ENCODE measurements around the gene C22orf31.

Gene C22orf31

DNA sequence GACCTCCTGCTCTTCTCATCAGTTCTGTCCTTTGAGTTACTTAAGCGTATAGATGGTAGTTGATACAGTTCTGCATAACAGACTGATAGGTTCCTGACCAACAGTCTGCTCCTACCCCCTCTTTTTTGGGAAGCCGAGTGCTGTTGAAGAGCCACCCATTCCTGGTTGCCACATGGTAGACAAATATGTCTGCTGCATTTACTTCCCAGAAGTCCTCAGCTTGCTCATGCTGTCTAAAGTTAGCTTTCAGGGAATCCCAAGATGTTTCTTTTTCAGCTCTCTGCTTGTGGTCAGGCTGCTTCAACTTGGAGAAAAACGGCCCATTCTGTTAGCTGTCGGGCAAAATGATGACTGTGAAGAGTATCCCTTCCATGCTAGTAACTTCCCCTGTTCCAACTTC, 48.7 kb downstream of the C22orf31 start:
- no peak overlapping the region for H3K27ac ChIP-seq
- no peak for TF ChIP-seq ZFX (IDR thresholded peaks at IDR 0.05)
- TF ChIP-seq CTCF (conservative IDR thresholded peaks at IDR 0.05): no peak

DNA sequence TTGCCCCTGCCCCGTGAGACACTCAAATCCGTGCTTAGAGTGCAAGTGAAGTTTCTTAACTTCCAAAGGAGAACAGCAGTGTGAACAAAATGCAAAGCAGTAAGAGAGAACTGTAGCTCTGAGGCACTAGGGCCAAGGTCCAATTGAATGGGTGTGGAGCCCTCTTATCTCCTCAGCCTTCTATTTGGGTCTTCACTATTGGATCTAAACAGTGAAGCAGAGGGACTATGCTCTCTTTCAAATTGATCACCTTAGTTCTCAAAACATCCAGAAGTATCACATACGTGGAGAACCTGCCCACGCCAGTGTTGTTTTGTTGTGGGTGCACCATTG, 49.6 kb downstream of the C22orf31 start:
- TF ChIP-seq ZFX (IDR thresholded peaks at IDR 0.05) (no peak), CTCF (conservative IDR thresholded peaks at IDR 0.05) (no peak)
- no peak overlapping the region for H3K27ac ChIP-seq

DNA sequence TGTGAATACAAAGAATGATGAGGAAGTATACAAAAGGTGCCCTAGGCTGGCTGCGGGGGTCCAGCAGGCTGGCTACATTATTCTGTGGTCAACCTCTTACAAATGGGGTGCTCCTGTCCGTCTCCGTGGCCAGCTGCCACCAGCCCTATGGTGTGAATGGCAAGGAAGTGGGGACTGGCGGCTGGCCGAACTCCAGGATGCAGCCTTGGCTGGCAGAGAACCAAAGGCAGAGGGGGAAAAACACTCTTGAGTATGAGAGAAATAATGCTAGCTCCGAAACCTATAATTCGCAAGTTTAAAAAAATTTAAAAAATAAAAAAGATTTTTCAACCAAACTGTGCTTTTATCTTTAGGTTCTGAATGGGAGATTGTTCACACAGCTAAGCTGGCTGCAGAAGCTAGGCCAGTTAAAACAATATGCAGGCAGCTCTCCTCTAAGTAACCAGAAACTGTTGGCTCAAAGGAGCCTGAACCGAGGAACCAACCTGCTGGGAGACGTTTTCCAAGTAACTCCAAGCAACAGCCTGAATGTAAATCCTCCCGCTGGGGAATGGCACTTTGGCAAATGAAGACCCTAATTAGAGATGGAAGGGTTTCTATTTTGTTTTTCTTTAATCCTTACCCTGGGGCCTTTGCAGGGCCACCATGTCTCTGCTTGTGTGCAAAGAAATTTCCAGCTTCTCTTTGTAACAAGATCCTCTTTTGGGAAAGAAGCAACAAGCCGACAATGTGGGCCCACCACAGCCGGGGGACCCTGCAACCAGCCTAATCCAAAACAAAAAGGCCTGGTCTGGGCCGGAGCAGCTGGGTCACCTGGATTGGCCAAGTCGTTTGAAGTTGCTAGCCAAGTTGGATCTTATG, 50.2 kb downstream of the C22orf31 start:
- H3K27ac ChIP-seq: no peak overlapping the region
- no peak for TF ChIP-seq ZFX (IDR thresholded peaks at IDR 0.05)
- no peak for TF ChIP-seq CTCF (conservative IDR thresholded peaks at IDR 0.05)

- TF ChIP-seq ZFX (IDR thresholded peaks at IDR 0.05) (no peak), CTCF (conservative IDR thresholded peaks at IDR 0.05) (no peak)
- no peak overlapping the region for H3K27ac ChIP-seq
Observed at GRCh38 chr22:29009148-29009547, 52.5 kb downstream of the C22orf31 start.
